NT2/D1 (cell line): ENCODE data around the gene ZNF592.

Source experiments
- DNase-seq: peaks from one replicate; pipeline ENCODE4 v3.0.0-alpha.2; 2011; ENCODE audit warnings: low read depth, low spot score
- H3K27me3 ChIP-seq: 2 replicates; pipeline ENCODE4 v1.6.0; 2011; ENCODE audit warnings: mild to moderate bottlenecking; ENCODE audit not compliant: insufficient read length, insufficient read depth
- H3K36me3 ChIP-seq: 2 replicates; pipeline ENCODE4 v1.6.1; 2011; ENCODE audit warnings: mild to moderate bottlenecking, low read length, mixed read lengths; ENCODE audit not compliant: insufficient read depth, insufficient read length
- H3K4me1 ChIP-seq: 2 replicates; pipeline ENCODE4 v1.5.1; 2011; ENCODE audit not compliant: insufficient read depth, insufficient read length
- H3K4me3 ChIP-seq: 2 replicates; pipeline ENCODE4 v1.5.1; 2011; ENCODE audit warnings: low read depth; ENCODE audit not compliant: insufficient read length
- H3K9ac ChIP-seq: 2 replicates; pipeline ENCODE4 v1.6.0; 2011; ENCODE audit warnings: low read depth; ENCODE audit not compliant: insufficient read length
- H3K9me3 ChIP-seq: 2 replicates; pipeline ENCODE4 v1.5.1; 2011; ENCODE audit warnings: mild to moderate bottlenecking, low read length; ENCODE audit not compliant: insufficient read depth
- SUZ12 ChIP-seq: IDR thresholded peaks from 2 replicates; pipeline ENCODE4 v1.6.1; 2011; ENCODE audit not compliant: insufficient read length, insufficient read depth; ENCODE audit errors: extremely low read depth
- YY1 ChIP-seq: IDR thresholded peaks from 2 replicates; pipeline ENCODE4 v1.6.1; 2011; ENCODE audit not compliant: insufficient read length, insufficient read depth
- ZNF274 ChIP-seq: IDR thresholded peaks from 2 replicates; pipeline ENCODE4 v1.6.1; 2011; ENCODE audit warnings: mild to moderate bottlenecking, low read depth, low read length

ZNF592 gene

GRCh38 chr15:84785053-84785452, 36.7 kb downstream of the ZNF592 start:
- Histone ChIP-seq H3K4me1 (peaks cover 12% of the 10 kb centered on the region), H3K36me3 (peaks cover 65% of the 10 kb centered on the region), H3K9me3 (no peaks in the 10 kb centered on the region), H3K4me3 (no peak overlapping the region), H3K27me3 (no peaks in the 10 kb centered on the region), H3K9ac (no peak overlapping the region)
- no peak for DNase-seq
- TF ChIP-seq ZNF274, result no peak
- TF ChIP-seq YY1, result no peak
- TF ChIP-seq SUZ12, result no peak

- Histone ChIP-seq H3K4me1 (peaks cover 8% of the 10 kb centered on the region), H3K9ac (no peak overlapping the region), H3K36me3 (peaks cover 70% of the 10 kb centered on the region), H3K4me3 (no peak overlapping the region), H3K9me3 (no peaks in the 10 kb centered on the region), H3K27me3 (no peaks in the 10 kb centered on the region)
- DNase-seq, result no peak
- TF ChIP-seq YY1, result no peak
- no peak for TF ChIP-seq SUZ12
- no peak for TF ChIP-seq ZNF274
Observed at GRCh38 chr15:84788500-84788899, 40.1 kb downstream of the ZNF592 start.

- H3K36me3 ChIP-seq, result peaks cover 63% of the 10 kb centered on the region
Observed at GRCh38 chr15:84789762-84790161, 41.4 kb downstream of the ZNF592 start.

GRCh38 chr15:84790676-84791075, 42.3 kb downstream of the ZNF592 start:
- Histone ChIP-seq H3K27me3 (no peaks in the 10 kb centered on the region), H3K9ac (no peak overlapping the region), H3K4me3 (no peak overlapping the region), H3K4me1 (no peaks in the 10 kb centered on the region), H3K36me3 (peaks cover 62% of the 10 kb centered on the region), H3K9me3 (no peaks in the 10 kb centered on the region)
- DNase-seq, result no peak
- TF ChIP-seq ZNF274 (no peak), YY1 (no peak), SUZ12 (no peak)

More at GRCh38 chr15:84789762-84790161, 41.4 kb downstream of the ZNF592 start:
- no peak overlapping the region for H3K9ac ChIP-seq
- no peak for DNase-seq
- no peaks in the 10 kb centered on the region for H3K27me3 ChIP-seq
- no peaks in the 10 kb centered on the region for H3K4me1 ChIP-seq
- no peak overlapping the region for H3K4me3 ChIP-seq
- H3K9me3 ChIP-seq, result no peaks in the 10 kb centered on the region
- TF ChIP-seq SUZ12, result no peak
- no peak for TF ChIP-seq YY1
- no peak for TF ChIP-seq ZNF274

- H3K27me3 ChIP-seq, result no peaks in the 10 kb centered on the region
- H3K9ac ChIP-seq, result no peak overlapping the region
- peaks cover 55% of the 10 kb centered on the region for H3K36me3 ChIP-seq
- no peak overlapping the region for H3K4me3 ChIP-seq
- H3K9me3 ChIP-seq, result no peaks in the 10 kb centered on the region
- no peak for DNase-seq
- no peaks in the 10 kb centered on the region for H3K4me1 ChIP-seq
- no peak for TF ChIP-seq YY1
- no peak for TF ChIP-seq ZNF274
- no peak for TF ChIP-seq SUZ12
Observed at GRCh38 chr15:84791763-84792162, 43.4 kb downstream of the ZNF592 start.

GRCh38 chr15:84793431-84794161, 45.2 kb downstream of the ZNF592 start:
- Histone ChIP-seq H3K4me1 (no peaks in the 10 kb centered on the region), H3K4me3 (no peak overlapping the region), H3K9ac (no peak overlapping the region), H3K9me3 (no peaks in the 10 kb centered on the region), H3K36me3 (peaks cover 66% of the 10 kb centered on the region), H3K27me3 (no peaks in the 10 kb centered on the region)
- TF ChIP-seq ZNF274 (no peak), SUZ12 (no peak), YY1 (no peak)
- DNase-seq, result no peak

- no peak for DNase-seq
- H3K4me3 ChIP-seq, result no peak overlapping the region
- H3K9ac ChIP-seq, result no peak overlapping the region
- no peaks in the 10 kb centered on the region for H3K27me3 ChIP-seq
- H3K9me3 ChIP-seq, result no peaks in the 10 kb centered on the region
- H3K36me3 ChIP-seq, result peaks cover 71% of the 10 kb centered on the region
- TF ChIP-seq ZNF274, result no peak
- TF ChIP-seq YY1, result no peak
- TF ChIP-seq SUZ12, result no peak
- H3K4me1 ChIP-seq, result no peaks in the 10 kb centered on the region
Observed at GRCh38 chr15:84794162-84794547, 45.8 kb downstream of the ZNF592 start.
